CD4-positive, alpha-beta T cell treated with Interleukin-10 for 1 hour (primary cell): Measurements from ENCODE around the gene FBXL2.
"Not testable (repeated sequence)": the region's sequence is repeated elsewhere in the genome, so short reads cannot be mapped to it uniquely, and the experiment has no call there.

Experiments used
- DNase-seq: peaks from one replicate; pipeline ENCODE4 v3.0.0-alpha.2; 2020

FBXL2 gene

DNA sequence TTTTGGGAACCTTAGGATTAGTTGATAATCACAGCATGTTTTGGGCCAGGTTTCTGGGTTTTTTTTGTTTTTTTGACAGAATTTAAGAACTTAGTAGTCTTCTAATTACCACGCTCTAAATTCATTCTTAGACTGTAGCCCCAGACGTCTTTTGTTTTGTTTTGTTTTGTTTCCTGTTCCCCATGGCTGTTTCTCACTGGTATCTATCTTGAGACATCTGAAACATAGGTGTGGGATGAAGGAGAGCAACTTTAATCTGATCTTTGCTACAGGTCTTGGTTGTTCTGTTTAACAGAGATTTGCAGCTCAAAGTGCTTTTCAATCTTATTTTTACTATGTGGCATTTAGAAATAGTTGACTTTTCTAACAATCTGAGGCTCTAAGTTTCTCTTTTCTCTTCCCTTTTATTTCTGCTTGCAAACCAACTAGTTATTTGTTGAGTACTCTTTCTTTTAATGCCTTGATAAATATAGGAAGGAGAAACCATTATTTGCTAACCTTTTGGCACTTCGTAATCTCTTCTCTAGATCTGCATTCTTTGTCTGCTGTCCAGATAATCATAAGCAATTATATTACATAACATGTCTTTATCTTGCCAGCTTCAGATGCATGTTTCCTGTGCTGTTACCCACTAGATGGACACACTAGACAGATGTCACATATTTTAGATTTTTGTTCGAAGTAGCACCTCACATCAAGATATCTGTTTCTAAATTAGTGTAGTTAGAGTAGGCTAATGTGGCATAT is 40.9 kb downstream of the FBXL2 start:
- no peak for DNase-seq

DNA sequence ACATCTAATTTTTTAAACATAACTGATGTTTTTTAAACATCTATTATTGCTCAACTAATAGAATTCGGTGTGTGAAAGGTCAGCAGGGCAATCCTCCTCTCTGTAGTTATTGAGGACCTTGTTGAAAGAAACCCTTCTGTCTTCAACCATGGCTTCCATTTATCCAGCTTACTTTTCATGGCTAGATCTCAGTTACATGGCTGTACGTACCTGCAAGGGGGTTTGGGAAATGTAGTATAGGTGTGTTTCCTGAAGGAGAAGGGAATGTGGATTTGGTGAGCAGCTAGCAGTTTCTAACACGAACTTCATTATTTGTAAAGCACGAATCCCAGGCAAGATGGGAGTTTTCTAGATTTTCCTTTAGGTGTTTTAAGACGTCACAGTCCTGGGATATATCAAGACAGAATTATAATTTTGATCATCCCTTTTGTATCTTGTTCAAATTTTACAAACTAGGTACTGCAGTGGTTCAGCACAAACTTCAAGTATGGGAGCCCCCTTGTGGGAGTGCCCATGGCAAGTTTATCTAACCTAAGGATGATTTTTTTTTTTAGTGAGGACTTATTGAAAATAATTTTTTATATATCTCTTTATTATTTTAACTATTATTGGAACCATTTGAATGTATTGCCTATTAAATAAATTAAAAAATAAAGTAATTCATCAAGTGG is 41.6 kb downstream of the FBXL2 start:
- DNase-seq = no peak

DNA sequence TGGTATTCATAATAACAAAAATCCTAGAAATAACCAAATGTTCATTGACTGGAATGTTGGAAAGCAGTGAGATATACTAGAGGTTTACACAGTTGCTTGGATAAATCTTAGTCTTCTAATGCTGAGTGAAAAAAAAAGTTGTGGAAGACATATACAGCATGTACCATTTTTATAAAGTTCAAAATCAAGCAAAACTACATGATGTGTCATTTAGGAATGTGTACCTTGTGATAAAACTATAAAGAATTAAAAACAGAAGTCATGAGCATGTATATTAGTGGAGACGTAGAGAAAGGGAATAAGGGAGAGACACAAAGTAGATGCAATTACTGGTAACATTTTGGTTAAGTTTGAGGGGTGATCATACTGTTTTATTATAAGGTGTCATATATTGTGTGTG is 45.2 kb downstream of the FBXL2 start:
- DNase-seq = no peak

DNA sequence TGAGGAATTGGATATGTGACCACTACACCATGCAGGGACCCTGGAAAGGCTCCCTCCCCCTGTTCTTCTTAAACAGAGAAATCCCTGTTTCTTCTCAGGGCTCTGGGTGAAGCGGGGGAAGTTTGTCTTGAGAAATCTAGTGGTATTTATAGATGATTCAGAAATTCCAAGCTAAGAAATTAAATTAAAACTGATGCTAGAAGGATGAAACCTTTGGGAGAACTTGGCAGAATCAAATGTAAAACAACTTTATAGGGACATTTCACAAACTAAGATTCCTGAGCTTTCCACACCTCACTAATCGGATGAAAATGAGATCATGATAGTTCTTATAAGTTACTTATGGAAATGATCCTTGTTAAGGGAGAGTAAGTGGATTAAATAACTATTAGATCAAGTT is 54.2 kb downstream of the FBXL2 start:
- DNase-seq = no peak

DNA sequence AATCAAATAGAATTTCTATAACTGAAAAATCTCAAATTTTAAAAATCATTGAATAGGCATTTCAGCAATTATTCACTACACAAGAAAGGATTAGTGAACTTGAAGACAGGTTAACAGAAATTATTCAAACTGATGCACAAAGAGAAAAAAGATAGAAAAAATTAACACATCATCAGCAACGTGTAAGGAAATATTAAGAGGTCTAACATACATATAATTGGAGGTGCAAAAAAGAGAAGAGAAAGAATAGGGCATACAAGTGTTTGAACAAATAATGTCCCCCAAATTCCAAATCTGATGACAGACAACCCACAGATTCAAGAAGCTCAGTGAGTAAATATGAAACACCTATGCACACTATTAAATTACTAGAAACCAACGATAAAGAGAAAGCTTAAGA is 57.1 kb downstream of the FBXL2 start:
- no peak for DNase-seq

DNA sequence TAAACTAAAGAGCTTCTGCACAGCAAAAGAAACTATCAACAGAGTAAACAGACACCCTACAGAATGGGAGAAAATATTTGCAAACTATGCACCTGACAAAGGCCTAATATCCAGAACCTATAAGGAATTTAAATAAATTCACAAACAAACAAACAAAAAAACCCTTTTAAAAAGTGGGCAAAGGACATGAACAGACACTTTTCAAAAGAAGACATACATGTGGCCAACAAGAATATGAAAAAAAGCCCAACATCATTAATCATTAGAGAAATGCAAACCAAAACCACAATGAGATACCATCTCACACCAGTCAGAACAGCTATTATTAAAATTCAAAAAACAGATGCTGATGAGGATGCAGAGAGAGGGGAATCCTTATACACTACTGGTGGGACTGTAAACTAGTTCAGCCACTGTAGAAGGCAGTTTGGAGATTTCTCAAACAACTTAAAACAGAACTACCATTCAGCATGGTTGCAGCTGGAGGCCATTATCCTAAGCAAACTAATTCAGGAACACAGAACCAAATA is 61.8 kb downstream of the FBXL2 start:
- DNase-seq = not testable (repeated sequence)

DNA sequence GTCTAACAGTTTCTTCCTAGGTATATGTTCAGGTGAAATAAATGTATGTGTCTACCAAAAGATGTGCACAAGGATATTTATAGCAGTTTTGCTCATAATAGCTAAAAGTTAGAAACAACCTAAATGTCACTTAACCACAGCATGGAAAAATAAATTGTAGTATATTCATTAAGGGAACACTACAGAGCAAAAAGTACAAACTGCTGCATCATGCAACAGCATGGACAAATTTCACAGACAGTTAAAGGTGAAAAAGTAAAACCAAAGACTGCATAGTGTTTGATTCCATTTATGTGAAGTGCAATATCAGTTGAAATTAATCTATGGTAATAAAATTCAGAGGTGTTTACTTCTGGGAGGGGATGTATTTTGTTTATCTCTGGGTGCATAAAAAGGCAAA is 62.5 kb downstream of the FBXL2 start:
- DNase-seq = no peak

DNA sequence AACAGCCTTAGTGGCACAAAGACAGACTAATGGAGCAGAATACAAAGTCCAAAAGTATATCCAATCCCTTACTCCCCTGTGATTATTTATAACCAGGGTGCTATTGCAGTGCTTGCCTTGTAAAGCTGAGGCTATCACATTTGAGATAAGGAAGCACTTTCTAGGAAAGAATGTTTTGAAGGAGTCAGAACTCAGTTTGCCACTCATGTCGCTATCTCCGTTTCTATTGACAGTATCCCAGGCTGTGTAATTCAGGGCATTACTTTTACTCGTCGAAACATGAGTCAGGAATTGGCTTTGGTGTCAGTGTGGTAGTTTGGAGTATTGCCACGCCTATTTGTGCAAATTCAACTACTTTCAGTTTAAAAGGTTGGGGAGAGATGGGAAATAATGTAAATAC is 78.4 kb downstream of the FBXL2 start:
- DNase-seq = no peak

DNA sequence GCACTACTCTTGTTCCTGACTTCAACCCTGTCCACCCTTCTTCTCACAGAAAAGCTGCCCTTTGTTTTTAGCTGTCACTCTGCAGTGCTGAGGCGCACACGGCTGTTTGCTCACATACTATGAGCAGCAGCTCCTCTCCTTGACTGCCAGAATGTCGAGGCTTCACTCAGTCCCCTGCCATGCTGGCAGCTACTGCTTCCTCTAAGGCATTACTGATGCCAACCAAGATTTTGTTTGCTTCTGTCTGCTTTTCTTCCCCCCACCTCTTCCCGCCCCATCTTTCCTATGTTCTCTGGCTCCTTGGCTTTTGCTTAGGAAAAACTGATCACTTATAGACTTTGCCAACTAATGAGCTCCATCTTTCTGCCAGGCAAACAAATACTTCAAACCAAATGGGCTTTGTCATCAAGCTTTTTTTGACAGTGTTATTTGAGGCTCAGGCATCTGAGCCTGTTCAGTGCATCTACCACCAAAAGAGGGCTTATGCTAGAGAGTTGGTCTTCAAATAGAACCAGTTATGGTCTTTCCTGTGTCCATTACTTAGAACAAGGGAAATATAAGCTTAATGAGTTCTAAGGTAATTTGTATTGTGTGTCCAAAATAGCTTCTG is 81.0 kb downstream of the FBXL2 start:
- DNase-seq = no peak

DNA sequence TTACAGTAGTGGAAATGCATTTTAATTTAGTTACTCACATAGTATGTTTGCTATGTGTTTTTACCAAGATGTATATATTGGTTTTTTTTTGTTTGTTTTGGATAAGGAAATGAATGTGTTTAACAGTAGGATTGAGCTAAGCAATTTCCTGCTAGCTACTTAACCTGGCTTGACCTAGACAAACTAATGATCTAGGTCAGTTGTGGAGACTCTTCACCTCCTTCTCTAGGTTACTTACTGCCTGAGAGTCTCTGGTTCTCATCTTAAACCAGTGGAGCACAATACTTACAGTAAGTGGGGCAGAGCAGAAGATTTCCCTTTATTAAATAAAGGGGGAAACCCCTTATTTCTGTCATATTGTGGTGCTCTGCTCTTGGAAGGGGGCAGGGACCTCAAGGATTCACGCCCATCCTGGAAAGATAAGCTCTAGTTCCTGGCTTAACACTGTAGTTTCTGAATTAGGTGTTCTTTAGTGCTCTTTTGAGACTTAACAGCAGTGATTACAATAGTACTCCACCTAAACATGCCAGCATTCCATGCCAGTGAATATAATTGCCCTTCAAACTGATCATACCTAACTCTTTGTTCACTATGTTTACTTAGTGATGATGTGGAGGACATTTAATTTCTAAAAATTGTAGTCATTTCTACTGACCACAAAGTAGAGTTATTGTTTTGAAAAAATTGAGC is 83.0 kb downstream of the FBXL2 start:
- DNase-seq = no peak

DNA sequence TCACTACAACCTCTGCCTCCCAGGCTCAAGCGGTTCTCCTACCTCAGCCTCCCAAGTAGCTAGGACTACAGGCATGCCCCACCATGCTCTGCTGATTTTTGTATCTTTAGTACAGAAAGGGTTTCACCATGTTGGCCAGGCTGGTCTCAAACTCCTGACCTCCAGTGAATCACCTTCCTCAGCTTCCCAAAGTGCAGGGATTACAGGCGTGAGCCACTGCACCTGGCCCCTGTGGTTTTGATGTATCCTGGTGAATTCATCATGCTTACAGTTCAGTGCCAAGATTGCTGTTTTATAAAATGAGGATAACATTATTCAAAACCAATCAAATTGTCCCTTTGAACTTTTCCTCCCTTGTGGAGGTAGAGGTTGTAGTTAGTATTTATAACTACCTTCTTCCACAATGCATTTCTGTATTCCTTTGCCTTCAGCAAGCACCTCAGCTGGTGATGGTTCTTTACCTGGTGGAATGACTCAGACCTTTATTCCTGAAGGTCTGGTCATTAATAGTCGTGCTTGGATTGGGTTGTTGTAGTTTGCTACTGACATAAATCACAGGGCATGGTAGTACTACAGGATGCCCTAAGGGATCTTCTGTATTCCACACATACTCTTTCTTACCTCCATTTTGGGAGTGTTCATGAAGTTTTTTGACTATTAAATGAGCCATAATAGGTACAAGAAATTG is 86.0 kb downstream of the FBXL2 start:
- no peak for DNase-seq

DNA sequence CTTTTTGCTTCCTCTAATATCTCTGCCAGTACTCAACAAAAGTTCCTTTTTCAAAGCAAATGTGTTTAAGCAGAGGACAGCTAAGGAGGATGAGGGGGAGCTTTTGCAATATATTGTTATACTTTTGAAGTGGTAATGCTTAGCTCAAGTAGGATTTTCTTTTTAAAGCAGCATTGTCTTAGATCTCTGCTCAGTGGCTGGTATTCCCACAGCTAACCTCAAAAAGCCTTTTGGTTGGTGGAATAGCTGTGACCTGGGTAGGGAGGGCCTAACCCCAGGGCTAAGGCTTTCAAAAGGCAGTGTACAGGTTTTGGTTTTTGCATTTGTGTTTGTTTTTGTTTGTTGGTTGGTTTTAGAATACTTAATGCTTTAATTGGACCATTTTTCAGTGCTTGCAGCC is 86.8 kb downstream of the FBXL2 start:
- no peak for DNase-seq

DNA sequence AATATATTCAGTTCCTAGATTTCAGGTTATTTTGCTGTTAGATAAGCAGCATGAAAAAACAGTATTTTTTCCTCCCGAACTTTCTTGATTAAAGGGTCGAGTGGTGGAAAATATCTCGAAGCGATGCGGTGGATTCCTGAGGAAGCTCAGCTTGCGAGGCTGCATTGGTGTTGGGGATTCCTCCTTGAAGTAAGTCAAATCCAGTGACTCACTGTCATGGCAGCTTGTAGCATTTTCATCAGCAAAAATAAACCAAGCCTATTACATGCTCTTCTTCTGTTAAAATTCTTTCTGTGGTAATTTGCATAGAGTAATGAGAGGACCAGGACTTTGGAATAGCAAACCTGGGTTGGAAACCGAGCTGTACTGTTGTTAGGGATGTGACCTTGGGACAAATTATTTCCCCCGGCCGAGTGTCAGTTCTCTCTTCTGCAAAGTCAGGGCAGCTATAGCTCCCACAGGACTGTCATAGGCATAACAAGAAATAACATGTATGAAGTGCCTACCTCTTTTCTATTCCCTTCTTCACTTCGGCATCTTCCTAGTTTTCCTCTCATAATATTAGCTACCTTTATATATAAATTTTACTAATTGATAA is 87.4 kb downstream of the FBXL2 start:
- no peak for DNase-seq

DNA sequence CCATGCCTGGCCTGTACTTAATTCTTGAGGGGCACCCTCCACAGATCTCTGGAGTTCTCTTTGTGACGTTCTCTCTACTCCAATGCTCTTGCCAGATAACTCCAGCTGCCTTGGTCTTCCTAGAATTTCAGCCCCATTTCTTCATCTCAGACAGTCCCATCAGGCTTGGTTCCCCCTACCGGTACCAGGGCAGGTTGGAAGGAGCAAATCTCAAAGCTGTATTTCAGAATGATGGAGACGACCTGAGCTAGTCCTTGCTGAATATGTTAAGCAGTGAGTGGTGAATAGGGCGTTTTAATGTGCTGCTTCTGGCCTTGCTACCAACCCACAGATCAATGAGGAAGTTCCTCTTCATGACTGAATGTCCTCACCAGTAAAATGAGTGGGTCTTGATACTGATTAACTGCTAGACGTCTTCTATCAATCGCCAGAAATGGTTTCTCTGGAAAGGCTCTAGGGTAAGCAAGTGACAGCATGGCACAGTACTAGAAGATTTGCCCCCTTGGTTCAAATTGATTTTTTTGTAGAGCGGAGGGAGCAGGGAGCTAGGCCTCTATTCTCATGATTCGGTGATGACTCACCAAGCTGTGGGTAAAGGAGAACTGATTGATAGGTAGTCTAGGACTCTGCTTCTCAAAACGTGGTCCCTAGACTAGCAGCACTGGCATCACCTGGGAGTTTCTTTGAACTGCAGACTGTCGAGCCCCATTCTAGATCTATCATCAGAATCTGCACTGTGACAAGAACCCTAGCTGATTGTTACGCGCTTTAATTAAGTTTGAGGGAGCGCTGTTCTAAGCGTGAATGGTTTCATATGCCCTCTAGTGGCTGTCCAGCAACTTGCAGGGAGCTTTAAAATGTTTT is 95.2 kb downstream of the FBXL2 start:
- DNase-seq = peak; percentile 59

DNA sequence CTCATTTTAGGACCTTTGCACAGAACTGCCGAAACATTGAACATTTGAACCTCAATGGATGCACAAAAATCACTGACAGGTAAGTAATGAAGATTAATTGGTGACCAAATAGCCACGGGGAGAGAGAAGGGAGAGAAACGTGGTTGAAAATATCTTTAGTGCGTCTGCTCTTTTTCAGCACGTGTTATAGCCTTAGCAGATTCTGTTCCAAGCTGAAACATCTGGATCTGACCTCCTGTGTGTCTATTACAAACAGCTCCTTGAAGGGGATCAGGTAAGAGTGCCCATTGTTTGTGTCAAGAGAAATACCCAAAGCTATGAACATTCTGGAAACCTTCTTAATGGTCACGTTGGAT is 95.8 kb downstream of the FBXL2 start:
- DNase-seq = no peak

DNA sequence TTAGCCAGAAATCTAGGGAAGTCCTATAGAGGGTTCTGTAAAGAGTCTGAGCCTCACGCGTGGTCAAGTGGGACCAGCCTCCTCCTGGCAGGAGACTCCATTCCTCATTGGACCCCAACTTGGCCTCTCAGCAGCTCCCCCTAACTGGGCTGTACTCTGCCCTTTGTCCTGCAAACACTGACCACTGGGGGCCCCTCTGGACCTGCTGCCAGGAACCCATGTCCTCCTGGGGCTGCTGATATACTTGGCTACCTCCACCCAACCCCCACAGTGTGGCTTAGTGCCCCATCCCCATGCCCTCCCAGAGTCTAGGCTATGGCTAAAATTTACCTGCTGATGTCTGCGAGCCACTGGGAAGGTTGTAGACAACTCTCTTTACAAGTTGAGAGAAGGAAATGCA is 100.2 kb downstream of the FBXL2 start:
- DNase-seq = no peak

DNA sequence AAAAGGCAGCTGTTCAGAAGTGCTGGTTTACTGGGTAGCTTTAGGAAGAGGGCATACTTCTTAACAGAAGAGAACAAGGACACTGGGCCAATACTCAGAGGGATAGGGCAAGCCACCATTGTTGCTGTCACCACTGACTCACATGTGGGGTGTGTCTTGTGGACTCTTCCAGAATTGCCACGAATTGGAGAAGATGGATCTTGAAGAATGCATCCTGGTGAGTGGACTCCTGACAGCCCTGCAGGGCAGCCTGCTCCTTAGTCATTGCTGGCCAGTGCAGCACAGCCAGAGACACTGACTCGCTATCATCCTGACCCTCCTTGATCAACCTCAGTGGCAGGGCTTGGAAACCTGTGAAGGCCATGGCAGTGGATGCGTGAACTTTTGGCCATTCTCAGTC is 100.7 kb downstream of the FBXL2 start:
- DNase-seq = no peak

DNA sequence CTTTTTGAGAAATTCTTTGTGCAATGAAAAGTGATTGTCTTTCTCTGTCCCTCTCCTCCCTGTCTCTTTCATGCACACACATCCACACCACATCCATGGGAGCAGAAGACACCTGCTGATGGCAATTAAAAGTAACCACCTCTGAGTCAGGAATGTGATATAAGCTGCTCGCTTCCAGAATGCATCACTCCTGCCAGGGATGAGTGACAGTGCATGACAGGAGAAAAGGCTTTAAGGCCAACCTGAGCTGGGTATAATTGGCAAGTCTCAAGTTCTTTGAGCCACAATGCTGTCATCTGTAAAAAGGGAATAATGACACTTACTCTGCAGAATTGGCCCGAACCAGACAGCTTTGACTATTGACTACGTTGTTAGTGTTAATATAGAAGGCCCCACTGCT is 103.4 kb downstream of the FBXL2 start:
- no peak for DNase-seq

DNA sequence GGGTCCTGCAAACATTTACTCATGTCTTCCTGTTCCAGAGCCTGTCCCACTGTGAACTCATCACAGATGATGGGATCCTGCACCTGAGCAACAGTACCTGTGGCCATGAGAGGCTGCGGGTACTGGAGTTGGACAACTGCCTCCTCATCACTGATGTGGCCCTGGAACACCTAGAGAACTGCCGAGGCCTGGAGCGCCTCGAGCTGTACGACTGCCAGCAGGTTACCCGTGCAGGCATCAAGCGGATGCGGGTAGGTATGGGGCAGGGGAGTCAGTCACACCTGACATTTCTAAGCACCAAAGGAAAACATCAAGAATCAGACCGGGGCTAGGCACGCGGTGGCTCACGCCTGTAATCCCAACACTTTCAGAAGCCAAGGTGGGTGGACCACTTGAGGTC is 106.7 kb downstream of the FBXL2 start:
- DNase-seq = no peak

DNA sequence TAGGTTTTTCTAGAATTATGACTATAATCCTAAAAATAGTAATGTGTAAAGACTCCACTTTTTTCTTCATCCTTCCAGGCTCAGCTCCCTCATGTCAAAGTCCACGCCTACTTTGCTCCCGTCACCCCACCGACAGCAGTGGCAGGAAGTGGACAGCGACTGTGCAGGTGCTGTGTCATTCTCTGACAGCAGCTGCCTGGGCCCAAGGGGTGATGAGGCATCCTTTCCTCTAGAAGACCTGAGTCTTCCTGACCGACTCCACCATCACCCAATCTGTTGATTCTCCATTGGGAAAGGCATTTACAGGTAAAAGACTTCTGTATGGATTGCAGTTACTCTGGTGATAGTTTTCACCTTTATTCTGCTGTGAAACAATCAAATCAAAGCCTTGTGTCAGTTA is 108.2 kb downstream of the FBXL2 start:
- peak; percentile 18 for DNase-seq

DNA sequence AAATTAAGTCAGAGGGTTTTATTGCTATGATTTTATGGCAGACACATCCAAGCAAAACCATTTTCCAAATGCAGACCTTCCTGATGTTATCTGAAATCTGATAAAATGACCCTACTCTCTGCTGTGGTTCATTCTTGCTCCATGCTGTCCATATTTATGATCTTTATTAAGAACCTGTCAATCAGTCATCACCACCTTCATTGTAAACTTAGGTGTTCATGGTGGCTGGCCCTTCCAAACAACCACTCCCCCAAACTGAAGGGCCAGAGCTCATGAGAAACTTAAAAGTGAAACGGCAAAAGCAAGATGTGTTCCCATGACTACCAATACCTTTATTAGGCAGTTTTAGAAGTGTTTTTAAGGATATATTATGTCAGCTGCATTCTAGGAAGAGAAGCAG is 109.4 kb downstream of the FBXL2 start:
- DNase-seq = no peak
